Endothelial cell (in vitro differentiated cells): ENCODE data around the gene KRTAP10-7. TPM values are rescaled to one million over a fixed set of nuclear protein-coding genes. Genes with fewer than 3 reads are reported as not detected.

ENCODE experiments used
- DNase-seq: peaks from one replicate; pipeline ENCODE4 v3.0.0; 2021; ENCODE audit warnings: low spot score
- H3K27ac Mint-ChIP-seq: one replicate; pipeline ENCODE4 v1.8.0; 2021; ENCODE audit warnings: mixed read lengths, inconsistent platforms; ENCODE audit not compliant: unreplicated experiment
- H3K27me3 Mint-ChIP-seq: one replicate; pipeline ENCODE4 v1.8.0; 2021; ENCODE audit warnings: mild to moderate bottlenecking, moderate library complexity, mixed read lengths, inconsistent platforms; ENCODE audit not compliant: unreplicated experiment
- H3K36me3 Mint-ChIP-seq: one replicate; pipeline ENCODE4 v1.8.0; 2021; ENCODE audit warnings: mild to moderate bottlenecking, low read depth, mixed read lengths, inconsistent platforms; ENCODE audit not compliant: unreplicated experiment
- H3K4me1 Mint-ChIP-seq: one replicate; pipeline ENCODE4 v1.8.0; 2021; ENCODE audit warnings: mild to moderate bottlenecking, mixed read lengths, inconsistent platforms; ENCODE audit not compliant: unreplicated experiment
- H3K4me3 Mint-ChIP-seq: one replicate; pipeline ENCODE4 v1.8.0; 2021; ENCODE audit warnings: mild to moderate bottlenecking, mixed read lengths, inconsistent platforms; ENCODE audit not compliant: unreplicated experiment
- H3K9me3 Mint-ChIP-seq: one replicate; pipeline ENCODE4 v1.8.0; 2021; ENCODE audit warnings: mixed read lengths, inconsistent platforms; ENCODE audit not compliant: unreplicated experiment
- total RNA-seq: library from RNA; stranded (reverse); fragmentation: NEBNext Ultra II Directional; extraction: Animal tissue kit (Norgen Biotek cat#: 25700); gene quantifications from one replicate; pipeline ENCODE4 v1.2.1, GENCODE V29; 2021; ENCODE audit not compliant: unreplicated experiment
- TF ChIP-seq, protein P1 (sequence below): fragments of 200-600 bp; sonication (generic); IDR thresholded peaks from one replicate; pipeline ENCODE4 v1.5.0; 2021; ENCODE audit warnings: antibody characterized with exemption; ENCODE audit not compliant: unreplicated experiment

Gene KRTAP10-7
- total RNA-seq, 1 donor from 2014 or later, result not detected

DNA sequence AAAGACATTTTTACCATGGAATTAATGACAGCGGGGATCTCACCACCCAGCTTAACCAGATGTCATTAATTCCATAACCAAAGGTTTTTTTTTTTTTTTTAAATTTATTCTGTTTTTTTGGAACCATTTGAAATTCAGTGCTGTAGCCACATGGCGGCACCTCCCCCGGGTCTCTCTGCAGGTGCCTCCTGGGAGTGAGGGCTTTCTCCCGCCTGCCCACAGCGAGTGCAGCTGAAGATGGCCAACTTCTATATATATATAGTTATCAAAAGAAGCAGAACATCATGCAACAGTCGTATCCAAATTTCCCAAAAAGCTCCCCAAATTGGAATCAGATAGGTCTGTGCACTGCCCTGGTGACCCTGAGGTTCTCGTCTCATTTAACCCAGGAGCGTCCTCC is 15.1 kb downstream of the KRTAP10-7 start:
- Mint-ChIP-seq H3K4me1 (peaks cover 7% of the 10 kb centered on the region), H3K27ac (no peak overlapping the region), H3K4me3 (no peak overlapping the region), H3K27me3 (peaks cover 4% of the 10 kb centered on the region), H3K9me3 (peaks cover 8% of the 10 kb centered on the region), H3K36me3 (peaks cover 13% of the 10 kb centered on the region)
- TF ChIP-seq, protein P1, sequence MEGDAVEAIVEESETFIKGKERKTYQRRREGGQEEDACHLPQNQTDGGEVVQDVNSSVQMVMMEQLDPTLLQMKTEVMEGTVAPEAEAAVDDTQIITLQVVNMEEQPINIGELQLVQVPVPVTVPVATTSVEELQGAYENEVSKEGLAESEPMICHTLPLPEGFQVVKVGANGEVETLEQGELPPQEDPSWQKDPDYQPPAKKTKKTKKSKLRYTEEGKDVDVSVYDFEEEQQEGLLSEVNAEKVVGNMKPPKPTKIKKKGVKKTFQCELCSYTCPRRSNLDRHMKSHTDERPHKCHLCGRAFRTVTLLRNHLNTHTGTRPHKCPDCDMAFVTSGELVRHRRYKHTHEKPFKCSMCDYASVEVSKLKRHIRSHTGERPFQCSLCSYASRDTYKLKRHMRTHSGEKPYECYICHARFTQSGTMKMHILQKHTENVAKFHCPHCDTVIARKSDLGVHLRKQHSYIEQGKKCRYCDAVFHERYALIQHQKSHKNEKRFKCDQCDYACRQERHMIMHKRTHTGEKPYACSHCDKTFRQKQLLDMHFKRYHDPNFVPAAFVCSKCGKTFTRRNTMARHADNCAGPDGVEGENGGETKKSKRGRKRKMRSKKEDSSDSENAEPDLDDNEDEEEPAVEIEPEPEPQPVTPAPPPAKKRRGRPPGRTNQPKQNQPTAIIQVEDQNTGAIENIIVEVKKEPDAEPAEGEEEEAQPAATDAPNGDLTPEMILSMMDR, result no peak
- no peak for DNase-seq

- no peak for DNase-seq
Observed at GRCh38 chr21:44615911-44616590, 15.7 kb downstream of the KRTAP10-7 start.

GRCh38 chr21:44616591-44616926 is 16.2 kb downstream of the KRTAP10-7 start:
- TF ChIP-seq, protein P1, result no peak
- H3K27ac Mint-ChIP-seq, result no peak overlapping the region
- peaks cover 7% of the 10 kb centered on the region for H3K36me3 Mint-ChIP-seq
- no peak overlapping the region for H3K4me3 Mint-ChIP-seq
- peaks cover 6% of the 10 kb centered on the region for H3K9me3 Mint-ChIP-seq
- H3K4me1 Mint-ChIP-seq, result peaks cover 7% of the 10 kb centered on the region
- no peak for DNase-seq
- peaks cover 4% of the 10 kb centered on the region for H3K27me3 Mint-ChIP-seq

More at GRCh38 chr21:44615911-44616590, 15.7 kb downstream of the KRTAP10-7 start:
- peaks cover 8% of the 10 kb centered on the region for H3K9me3 Mint-ChIP-seq
- peaks cover 10% of the 10 kb centered on the region for H3K36me3 Mint-ChIP-seq
- TF ChIP-seq, protein P1, result no peak
- H3K27me3 Mint-ChIP-seq, result peaks cover 4% of the 10 kb centered on the region
- no peak overlapping the region for H3K27ac Mint-ChIP-seq
- no peak overlapping the region for H3K4me3 Mint-ChIP-seq
- H3K4me1 Mint-ChIP-seq, result peaks cover 7% of the 10 kb centered on the region

- H3K9me3 Mint-ChIP-seq, result peaks cover 4% of the 10 kb centered on the region
- TF ChIP-seq, protein P1, result no peak
- peaks cover 4% of the 10 kb centered on the region for H3K36me3 Mint-ChIP-seq
- peaks cover 4% of the 10 kb centered on the region for H3K27me3 Mint-ChIP-seq
- H3K4me1 Mint-ChIP-seq, result peaks cover 7% of the 10 kb centered on the region
- DNase-seq, result no peak
- H3K27ac Mint-ChIP-seq, result no peak overlapping the region
- no peak overlapping the region for H3K4me3 Mint-ChIP-seq
Observed at GRCh38 chr21:44617071-44617501, 16.7 kb downstream of the KRTAP10-7 start.

DNA sequence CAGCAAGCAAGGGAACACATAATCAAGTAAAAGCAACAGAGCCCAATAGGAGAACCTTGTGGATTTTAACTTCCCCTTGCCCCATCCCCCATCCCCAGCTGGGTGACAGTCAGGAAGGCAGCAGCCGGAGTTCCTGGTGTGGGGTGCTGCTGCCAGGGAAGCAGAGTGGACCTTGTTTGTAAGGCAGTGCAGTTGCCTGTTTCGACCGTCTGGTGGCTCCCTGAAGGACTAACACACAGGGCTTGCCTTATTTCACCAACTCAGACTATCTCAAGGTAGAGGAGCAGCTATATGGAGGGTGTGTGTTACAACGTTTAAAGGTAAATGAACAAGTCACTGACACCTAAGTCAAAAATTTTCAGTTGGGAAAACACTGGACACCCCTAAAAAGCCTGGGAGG is 18.1 kb downstream of the KRTAP10-7 start:
- Mint-ChIP-seq H3K27me3 (peaks cover 2% of the 10 kb centered on the region), H3K4me1 (peaks cover 7% of the 10 kb centered on the region), H3K4me3 (no peak overlapping the region), H3K9me3 (no peaks in the 10 kb centered on the region), H3K27ac (no peak overlapping the region), H3K36me3 (no peaks in the 10 kb centered on the region)
- TF ChIP-seq, protein P1, result no peak
- no peak for DNase-seq
